Stimulated activated naive B cell treated with anti-CD40 and anti-IgM and Interleukin-4, amounts not matched to agents 10 μg/mL and 1 μg/mL and 100 μg/mL, for 72 hours (primary cell): Measurements from ENCODE around the gene BEGAIN.

Experiments used
- ATAC-seq, 2 donors: fragments of 150-1000 bp; cut with Tn5 transposase; replicated peaks; 2 replicates each; pipeline ENCODE4 v1.10.0; 2021; ENCODE audit warnings: moderate library complexity in 1 of 2
- DNase-seq: peaks from one replicate; pipeline ENCODE4 v3.0.0; 2021
- H3K27ac Mint-ChIP-seq: one replicate; pipeline ENCODE4 v1.8.0; 2022; ENCODE audit warnings: mild to moderate bottlenecking, mixed read lengths
- H3K27me3 Mint-ChIP-seq, 2 donors: one replicate each; pipeline ENCODE4 v1.8.0; 2022; ENCODE audit warnings: mixed read lengths in 2 of 2
- H3K36me3 Mint-ChIP-seq, 2 donors: one replicate each; pipeline ENCODE4 v1.8.0; 2022; ENCODE audit warnings: mixed read lengths in 2 of 2, mild to moderate bottlenecking in 1 of 2
- H3K4me1 Mint-ChIP-seq, 2 donors: one replicate each; pipeline ENCODE4 v1.8.0; 2022; ENCODE audit warnings: mixed read lengths in 2 of 2, mild to moderate bottlenecking in 1 of 2
- H3K4me3 Mint-ChIP-seq, 2 donors: one replicate each; pipeline ENCODE4 v1.8.0; 2022; ENCODE audit warnings: mild to moderate bottlenecking in 2 of 2, mixed read lengths in 2 of 2, moderate library complexity in 1 of 2
- H3K9me3 Mint-ChIP-seq, 2 donors: one replicate each; pipeline ENCODE4 v1.8.0; 2022; ENCODE audit warnings: mixed read lengths in 2 of 2, mild to moderate bottlenecking in 1 of 2

BEGAIN gene

GRCh38 chr14:100601914-100602313 is 14.7 kb upstream of the BEGAIN start:
- ATAC-seq (no peak), DNase-seq (no peak)
- no peak overlapping the region for H3K4me3 Mint-ChIP-seq
- peaks cover 2 to 7% of the 10 kb centered on the region in 2 donors for H3K4me1 Mint-ChIP-seq
- peaks cover 5 to 11% of the 10 kb centered on the region in 2 donors for H3K36me3 Mint-ChIP-seq
- no peak overlapping the region for H3K27ac Mint-ChIP-seq
- peaks cover 17 to 25% of the 10 kb centered on the region in 2 donors for H3K9me3 Mint-ChIP-seq
- peaks cover 22 to 31% of the 10 kb centered on the region in 2 donors for H3K27me3 Mint-ChIP-seq

- no peak for DNase-seq
- Mint-ChIP-seq H3K36me3 (peaks cover 5 to 11% of the 10 kb centered on the region in 2 donors), H3K27ac (no peak overlapping the region), H3K4me1 (peaks cover 2 to 7% of the 10 kb centered on the region in 2 donors), H3K27me3 (peaks cover 15 to 24% of the 10 kb centered on the region in 2 donors), H3K4me3 (no peak overlapping the region), H3K9me3 (peaks cover 17 to 25% of the 10 kb centered on the region in 2 donors)
- no peak for ATAC-seq
Measured at GRCh38 chr14:100601064-100601463, 13.8 kb upstream of the BEGAIN start.

DNA sequence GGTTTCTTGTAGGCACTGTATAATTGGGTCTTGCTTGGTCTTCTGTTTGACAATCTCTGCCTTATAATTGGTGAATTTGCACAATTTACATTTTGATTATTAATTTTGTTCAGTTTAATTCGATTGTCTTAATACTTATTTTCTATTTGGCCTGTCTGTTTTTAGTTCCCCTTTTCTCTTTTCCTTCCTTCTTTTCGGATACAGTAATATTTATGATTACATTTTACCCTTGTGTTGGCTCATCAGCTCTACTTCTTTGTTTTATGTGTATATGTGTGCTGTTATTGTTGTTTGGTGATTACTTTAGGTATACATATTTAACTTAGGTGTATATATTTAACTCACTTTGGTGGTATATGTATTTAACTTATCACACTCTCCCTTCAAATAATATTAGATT is 12.8 kb upstream of the BEGAIN start:
- H3K27me3 Mint-ChIP-seq, result peaks cover 9 to 30% of the 10 kb centered on the region in 2 donors
- H3K27ac Mint-ChIP-seq, result no peak overlapping the region
- H3K4me1 Mint-ChIP-seq, result peaks cover 2 to 7% of the 10 kb centered on the region in 2 donors
- H3K4me3 Mint-ChIP-seq, result no peak overlapping the region
- peaks cover 17 to 25% of the 10 kb centered on the region in 2 donors for H3K9me3 Mint-ChIP-seq
- no peak for ATAC-seq
- H3K36me3 Mint-ChIP-seq, result peaks cover 5 to 11% of the 10 kb centered on the region in 2 donors
- DNase-seq, result no peak

- no peaks in the 10 kb centered on the region for H3K4me1 Mint-ChIP-seq
- no peaks in the 10 kb centered on the region for H3K9me3 Mint-ChIP-seq
- ATAC-seq, result no peak
- H3K4me3 Mint-ChIP-seq, result no peak overlapping the region
- H3K27me3 Mint-ChIP-seq, result peaks cover 44 to 52% of the 10 kb centered on the region in 2 donors
- no peaks in the 10 kb centered on the region for H3K36me3 Mint-ChIP-seq
- no peak overlapping the region for H3K27ac Mint-ChIP-seq
- DNase-seq, result no peak
Measured at GRCh38 chr14:100594625-100594951, 7.4 kb upstream of the BEGAIN start.

GRCh38 chr14:100593751-100594624 is 6.8 kb upstream of the BEGAIN start:
- Mint-ChIP-seq H3K36me3 (no peaks in the 10 kb centered on the region), H3K27me3 (peaks cover 47% of the 10 kb centered on the region in 2 donors), H3K27ac (no peak overlapping the region), H3K9me3 (no peaks in the 10 kb centered on the region), H3K4me1 (no peaks in the 10 kb centered on the region), H3K4me3 (no peak overlapping the region)
- no peak for DNase-seq
- ATAC-seq, result no peak

DNA sequence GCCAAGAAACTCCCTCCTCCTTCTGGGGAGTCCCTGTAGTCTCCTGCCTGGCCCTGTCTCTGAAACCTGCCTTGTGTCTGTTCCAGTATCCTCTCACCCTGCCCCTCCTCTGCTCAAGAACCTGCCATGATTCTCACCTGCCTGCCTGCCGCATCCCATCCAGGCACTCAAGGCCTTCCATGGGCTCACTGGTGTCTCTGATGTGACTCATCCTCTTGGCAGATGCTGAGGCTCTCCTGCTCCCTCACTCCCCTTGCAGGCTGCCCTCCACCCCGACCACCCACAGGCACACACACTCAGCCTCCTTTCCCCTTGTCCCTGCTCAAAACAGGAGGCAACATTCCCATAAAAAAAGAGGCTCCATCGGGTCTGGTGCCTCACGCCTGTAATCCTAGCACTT is 5.8 kb upstream of the BEGAIN start:
- H3K4me1 Mint-ChIP-seq, result peaks cover 0 to 6% of the 10 kb centered on the region in 2 donors
- no peak overlapping the region for H3K27ac Mint-ChIP-seq
- H3K4me3 Mint-ChIP-seq, result no peak overlapping the region
- no peaks in the 10 kb centered on the region for H3K9me3 Mint-ChIP-seq
- H3K36me3 Mint-ChIP-seq, result no peaks in the 10 kb centered on the region
- H3K27me3 Mint-ChIP-seq, result peaks cover 50 to 55% of the 10 kb centered on the region in 2 donors
- DNase-seq (no peak), ATAC-seq (no peak)

DNA sequence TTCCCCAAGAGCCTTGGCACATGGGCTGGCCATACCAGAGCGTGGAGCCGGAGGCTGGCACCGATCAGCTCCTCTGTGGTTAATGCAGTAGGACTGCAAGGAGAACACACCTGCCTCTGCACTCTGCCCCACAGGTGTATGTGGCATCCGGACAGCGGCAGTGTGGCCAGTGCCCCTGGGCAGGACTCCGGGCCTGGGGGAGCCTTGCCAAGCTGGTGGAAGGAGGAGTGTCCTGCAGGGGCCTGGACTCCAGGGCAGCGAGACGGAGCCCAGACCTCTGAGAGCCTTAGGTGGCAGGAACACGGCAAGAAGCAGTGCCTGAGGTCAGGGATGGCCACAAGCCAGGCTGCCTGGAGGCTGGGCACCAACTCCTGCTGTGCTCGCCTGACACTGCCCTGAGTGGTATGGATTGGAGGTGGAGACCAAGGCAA is 5.3 kb upstream of the BEGAIN start:
- ATAC-seq (no peak), DNase-seq (no peak)
- Mint-ChIP-seq H3K4me3 (no peak overlapping the region), H3K4me1 (peaks cover 0 to 8% of the 10 kb centered on the region in 2 donors), H3K9me3 (no peaks in the 10 kb centered on the region), H3K36me3 (no peaks in the 10 kb centered on the region), H3K27ac (no peak overlapping the region), H3K27me3 (peaks cover 53% of the 10 kb centered on the region in 2 donors)

- ATAC-seq, result no peak
- DNase-seq, result no peak
- no peak overlapping the region for H3K4me3 Mint-ChIP-seq
- peaks cover 51 to 53% of the 10 kb centered on the region in 2 donors for H3K27me3 Mint-ChIP-seq
- H3K9me3 Mint-ChIP-seq, result no peaks in the 10 kb centered on the region
- H3K27ac Mint-ChIP-seq, result no peak overlapping the region
- H3K4me1 Mint-ChIP-seq, result peaks cover 0 to 8% of the 10 kb centered on the region in 2 donors
- H3K36me3 Mint-ChIP-seq, result no peaks in the 10 kb centered on the region
Measured at GRCh38 chr14:100591453-100592371, 4.5 kb upstream of the BEGAIN start.

DNA sequence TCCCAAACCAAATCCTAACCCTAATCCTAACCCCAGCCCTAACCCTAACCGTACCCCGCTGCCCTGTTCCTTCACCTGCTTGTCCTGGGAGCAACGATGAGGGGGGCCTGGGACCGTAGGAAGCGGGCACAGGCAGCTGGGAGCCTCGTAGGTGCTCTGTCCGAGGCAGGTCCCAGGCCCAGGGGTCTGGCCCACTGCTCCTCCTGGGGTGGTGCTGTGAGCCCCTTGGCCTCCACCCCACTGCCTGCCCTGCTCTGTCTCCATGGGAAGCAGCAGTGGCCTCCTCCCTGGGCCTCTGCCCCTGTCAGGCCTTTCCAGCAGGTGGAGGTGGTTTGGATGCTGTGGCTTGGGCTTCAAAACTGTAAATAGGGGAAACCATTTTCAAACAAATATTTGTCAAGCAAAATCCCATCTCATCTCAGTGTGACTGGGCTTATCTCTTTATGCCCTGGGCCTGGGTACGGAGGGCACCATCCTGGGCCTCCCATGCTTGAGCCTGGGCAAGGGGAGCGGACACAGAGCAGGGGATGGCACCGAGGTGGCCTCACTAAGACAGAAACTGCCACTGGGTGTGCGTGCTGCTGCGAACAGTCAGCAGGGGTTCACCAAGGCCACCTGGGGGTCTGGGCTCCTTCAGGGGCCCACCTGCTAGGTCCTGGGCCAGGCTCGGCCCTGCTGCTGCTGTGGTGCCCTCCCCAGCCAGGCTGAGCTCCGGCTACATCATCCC is 3.7 kb upstream of the BEGAIN start:
- ATAC-seq (no peak), DNase-seq (no peak)
- Mint-ChIP-seq H3K27me3 (peaks cover 53 to 55% of the 10 kb centered on the region in 2 donors), H3K9me3 (no peaks in the 10 kb centered on the region), H3K27ac (no peak overlapping the region), H3K4me3 (no peak overlapping the region), H3K4me1 (peaks cover 0 to 8% of the 10 kb centered on the region in 2 donors), H3K36me3 (no peaks in the 10 kb centered on the region)

DNA sequence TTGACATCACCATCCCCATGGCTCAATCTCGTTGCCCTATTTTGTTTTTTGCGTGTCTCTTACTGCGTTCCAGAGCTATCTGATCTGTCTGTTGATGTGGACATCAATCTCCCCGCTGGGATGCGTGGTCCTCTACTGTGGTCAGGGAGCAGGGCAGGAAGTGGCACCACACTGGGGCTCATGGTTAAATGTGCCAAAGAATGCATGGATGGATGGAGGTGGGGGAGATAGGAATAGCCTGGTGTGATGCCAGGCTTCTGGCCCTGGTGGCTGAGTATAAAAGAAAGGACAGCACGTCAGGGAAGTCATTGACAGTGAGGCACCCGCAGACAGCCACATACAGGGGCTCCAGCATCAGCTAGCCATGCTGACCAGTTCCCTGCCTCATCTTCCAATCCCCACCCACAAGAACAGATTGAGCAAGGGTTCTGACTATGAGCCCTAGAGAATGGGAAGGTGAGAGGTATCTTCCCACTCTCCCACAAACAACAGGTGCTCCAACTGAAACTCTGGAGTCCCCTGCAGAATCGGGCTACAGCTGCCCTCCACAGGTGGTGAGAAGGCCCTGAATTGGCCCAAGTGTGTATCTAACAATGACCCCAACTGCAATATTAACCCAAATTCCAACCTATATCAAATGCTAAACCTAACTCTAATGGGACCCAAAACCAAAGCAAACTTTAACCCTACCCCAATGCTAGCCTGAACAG is 2.7 kb upstream of the BEGAIN start:
- Mint-ChIP-seq H3K4me3 (no peak overlapping the region), H3K36me3 (no peaks in the 10 kb centered on the region), H3K9me3 (no peaks in the 10 kb centered on the region), H3K4me1 (peaks cover 0 to 8% of the 10 kb centered on the region in 2 donors), H3K27ac (no peak overlapping the region), H3K27me3 (peaks cover 53 to 61% of the 10 kb centered on the region in 2 donors)
- ATAC-seq, result no peak
- DNase-seq, result no peak

GRCh38 chr14:100589071-100589759 is 2.0 kb upstream of the BEGAIN start:
- Mint-ChIP-seq H3K4me3 (no peak overlapping the region), H3K27ac (no peak overlapping the region), H3K9me3 (no peaks in the 10 kb centered on the region), H3K36me3 (no peaks in the 10 kb centered on the region), H3K4me1 (peaks cover 0 to 8% of the 10 kb centered on the region in 2 donors), H3K27me3 (peaks cover 50 to 66% of the 10 kb centered on the region in 2 donors)
- no peak for ATAC-seq
- DNase-seq, result no peak

DNA sequence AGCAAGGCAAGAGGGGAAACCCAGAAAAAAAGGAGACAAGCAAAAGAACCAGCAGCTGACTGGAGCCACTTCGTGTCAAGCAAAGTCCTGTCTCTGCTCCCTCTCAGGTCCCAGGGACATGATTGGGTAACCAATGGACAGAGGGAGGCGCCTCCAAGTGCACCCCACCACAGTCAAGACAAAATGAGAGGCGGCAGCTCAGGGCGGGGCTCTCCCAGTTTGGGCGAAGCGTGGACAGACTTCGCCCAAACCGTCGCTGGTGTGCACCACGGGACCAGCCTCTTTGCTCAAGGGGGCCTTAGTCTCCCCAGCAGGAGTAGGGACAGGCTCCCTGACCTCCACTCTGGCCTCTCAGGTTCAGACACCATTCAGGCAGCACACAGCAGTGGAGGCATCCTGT is 1.5 kb upstream of the BEGAIN start:
- Mint-ChIP-seq H3K9me3 (no peaks in the 10 kb centered on the region), H3K27ac (no peak overlapping the region), H3K36me3 (no peaks in the 10 kb centered on the region), H3K4me1 (peaks cover 0 to 8% of the 10 kb centered on the region in 2 donors), H3K27me3 (peaks cover 46 to 66% of the 10 kb centered on the region in 2 donors), H3K4me3 (no peak overlapping the region)
- ATAC-seq (no peak), DNase-seq (no peak)

- Mint-ChIP-seq H3K36me3 (no peaks in the 10 kb centered on the region), H3K27me3 (peaks cover 46 to 65% of the 10 kb centered on the region in 2 donors), H3K27ac (peak overlapping the region; percentile 49), H3K4me3 (peak overlapping the region; percentile 44 to 68), H3K9me3 (no peaks in the 10 kb centered on the region), H3K4me1 (peaks cover 0 to 8% of the 10 kb centered on the region in 2 donors)
- DNase-seq (no peak), ATAC-seq (peak in 1 of 2 donors; percentile 20)
Measured at GRCh38 chr14:100587763-100588411, 670 bp upstream of the BEGAIN start.
